UCSD-AML1 (cell line): Measurements from ENCODE around the gene MRPS27.
"Not testable (repeated sequence)": the region's sequence is repeated elsewhere in the genome, so short reads cannot be mapped to it uniquely, and the experiment has no call there.

Experiments used
- DNase-seq: peaks from one replicate; lab custom pipeline; 2025; ENCODE audit not compliant: unreplicated experiment; lab: John Stamatoyannopoulos, UW

MRPS27 gene

DNA sequence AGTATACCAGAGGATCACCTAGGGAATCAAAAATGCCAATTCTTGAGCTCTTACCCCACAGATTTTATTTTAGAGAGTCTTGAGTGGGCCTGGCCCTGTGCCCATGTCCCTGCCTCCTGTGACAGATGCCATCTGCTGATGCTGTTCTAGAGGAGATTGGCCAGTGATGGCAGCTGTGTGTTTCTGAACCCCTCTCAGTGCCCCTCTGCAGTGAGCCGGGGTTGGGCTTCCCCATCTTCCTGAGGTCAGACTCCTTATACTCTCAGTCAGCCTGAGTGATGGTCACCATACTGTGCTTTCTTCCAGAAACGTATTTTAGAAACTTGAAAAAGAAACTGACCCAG lies 6.2 kb upstream of the MRPS27 start:
- DNase-seq, result no peak

DNA sequence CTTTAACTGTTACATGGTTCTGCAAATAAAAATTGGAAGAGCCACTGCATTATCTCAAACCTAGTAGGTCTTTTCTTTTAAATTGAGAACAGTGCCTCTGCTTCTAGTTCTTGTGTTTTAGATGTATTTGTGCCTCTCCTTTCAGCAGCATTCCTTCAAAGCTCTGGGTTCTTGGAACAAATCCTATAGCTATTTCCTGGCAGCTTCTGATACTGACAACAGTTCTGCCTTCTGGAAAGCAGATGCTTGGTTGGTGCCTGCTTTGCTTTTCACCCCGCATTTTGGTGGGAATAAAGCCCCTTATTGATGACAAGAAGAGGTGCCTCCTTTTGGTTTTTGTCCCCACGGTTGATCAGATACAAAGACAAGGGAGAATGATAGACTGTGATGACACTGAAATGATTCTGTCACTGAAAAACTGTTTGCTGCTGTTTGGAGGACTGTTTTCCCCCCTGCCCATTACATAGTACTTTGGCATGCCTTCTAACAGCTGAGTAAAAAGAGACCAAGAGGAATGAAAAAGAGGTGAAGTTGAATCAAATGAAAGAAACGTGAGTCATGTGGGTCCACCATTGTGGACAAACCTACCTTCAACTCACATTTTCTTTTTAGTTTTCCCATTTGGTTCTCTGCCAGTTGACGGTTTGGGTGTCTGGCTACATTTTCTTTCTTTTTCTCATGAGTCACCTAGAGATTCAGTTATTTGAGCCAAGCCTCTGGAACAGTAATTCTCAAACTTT lies 5.7 kb upstream of the MRPS27 start:
- DNase-seq, result no peak

DNA sequence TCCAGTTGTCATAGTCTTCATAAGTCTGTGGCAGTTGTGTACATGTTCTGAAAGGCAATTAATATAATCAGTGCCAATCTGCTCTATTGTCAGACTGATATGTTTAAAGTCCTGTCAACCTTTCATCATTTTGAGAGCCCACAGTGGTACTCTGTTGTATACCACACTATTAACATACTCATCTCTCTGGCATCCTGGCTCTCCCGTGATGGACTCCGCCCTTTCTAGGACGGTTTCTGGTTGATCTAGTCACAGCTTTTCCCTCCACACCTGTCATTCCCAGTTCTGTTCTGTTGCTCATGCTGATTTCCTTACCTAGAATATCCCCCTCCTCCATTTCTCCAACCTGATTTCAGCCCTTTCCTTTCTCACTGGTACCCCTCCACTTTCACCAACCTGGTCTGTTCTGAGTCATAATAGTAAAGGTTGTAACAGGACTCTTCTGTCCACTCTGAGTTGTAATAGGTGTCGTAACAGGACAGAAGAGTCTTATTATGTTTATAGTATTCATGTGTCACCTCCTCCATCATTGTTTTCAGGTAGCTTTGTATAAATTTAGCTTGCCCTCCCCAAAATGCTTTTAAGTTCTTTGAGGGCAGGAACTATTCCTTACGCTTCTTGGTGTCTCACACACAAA lies 4.3 kb upstream of the MRPS27 start:
- DNase-seq, result no peak

DNA sequence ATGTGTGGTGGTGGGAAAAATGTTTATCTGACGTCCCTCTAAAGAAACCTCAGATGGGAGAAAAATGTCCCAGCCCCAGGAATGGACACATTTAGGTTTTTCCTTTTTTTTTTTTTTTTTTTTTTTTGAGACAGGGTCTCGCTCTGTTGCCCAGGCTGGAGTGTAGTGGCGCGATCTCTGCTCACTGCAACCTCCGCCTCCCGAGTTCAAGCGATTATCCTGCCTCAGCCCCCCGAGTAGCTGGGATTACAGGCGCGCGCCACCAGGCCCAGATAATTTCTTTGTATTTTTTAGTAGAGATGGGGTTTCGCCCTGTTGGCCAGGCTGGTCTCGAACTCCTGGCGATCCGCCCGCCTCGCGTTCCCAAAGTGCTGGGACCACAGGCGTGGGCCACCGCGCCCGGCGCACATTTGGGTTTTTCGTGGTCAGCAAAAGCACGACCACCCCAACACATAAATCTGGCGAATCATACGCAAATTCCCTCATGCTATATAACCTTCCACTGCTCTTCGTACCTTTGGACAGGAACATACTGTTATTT lies 535 bp downstream of the MRPS27 start:
- peak; percentile 58 for DNase-seq

DNA sequence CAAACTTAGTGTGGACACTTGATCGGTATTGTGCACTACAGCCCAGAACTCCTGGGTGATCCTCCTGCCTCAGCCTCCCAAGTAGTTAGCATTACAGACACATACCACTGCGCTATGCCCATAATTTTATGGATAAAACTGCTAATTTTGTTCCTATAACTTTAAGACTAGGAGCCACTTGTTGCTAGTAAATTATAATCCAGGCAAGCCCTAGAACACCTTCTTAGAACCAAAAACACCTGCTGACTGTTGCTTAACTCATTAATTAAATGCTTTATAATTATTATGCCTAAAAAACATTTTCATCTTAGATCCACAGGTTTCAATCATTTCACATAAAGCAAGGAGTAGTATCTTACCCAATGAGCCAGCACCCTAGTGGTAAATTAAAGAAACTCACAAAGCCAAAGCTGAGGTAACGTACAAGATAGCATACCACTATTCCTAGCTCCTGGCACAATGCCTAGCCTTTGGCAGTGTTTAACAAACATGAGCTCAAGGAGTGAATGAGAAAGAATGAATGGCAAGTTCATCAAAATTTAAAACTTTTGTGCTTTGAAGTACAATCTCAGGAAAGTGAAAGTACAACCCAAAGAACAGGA lies 5.4 kb downstream of the MRPS27 start:
- no peak for DNase-seq

DNA sequence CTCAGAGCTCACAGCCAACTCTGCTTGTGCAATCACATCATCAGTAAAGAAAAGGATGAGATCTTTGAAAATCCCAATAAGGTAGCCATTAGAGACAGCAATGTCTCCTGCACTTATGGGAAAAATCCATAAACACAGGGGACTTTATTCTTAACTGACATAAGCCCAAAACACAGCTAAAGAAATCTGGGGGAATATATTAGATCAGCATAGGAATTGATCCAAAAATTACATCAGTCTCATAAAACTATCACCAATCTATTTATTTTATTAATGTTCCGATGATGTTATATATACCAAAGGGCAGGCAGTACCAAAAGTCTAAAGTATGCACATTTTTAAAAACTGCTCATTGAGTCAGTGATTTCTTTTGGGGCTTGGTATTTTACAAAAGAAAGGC lies 6.9 kb downstream of the MRPS27 start:
- no peak for DNase-seq

DNA sequence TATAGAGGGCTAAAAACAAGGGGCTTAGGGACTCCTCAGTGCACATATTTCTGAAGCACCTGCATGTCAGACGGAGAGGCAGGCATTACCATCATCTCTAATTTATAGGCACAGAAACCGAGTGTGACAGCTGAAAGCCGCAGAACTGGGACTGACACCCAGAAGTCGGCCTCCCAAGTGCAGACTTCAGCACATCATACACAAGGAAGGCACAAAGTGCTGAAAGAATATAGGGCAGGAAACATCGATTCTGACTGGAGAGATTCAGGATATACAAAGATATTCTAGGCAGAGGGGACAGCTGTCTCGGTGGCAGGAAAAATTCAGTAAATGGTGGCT lies 11.2 kb downstream of the MRPS27 start:
- DNase-seq, result no peak

DNA sequence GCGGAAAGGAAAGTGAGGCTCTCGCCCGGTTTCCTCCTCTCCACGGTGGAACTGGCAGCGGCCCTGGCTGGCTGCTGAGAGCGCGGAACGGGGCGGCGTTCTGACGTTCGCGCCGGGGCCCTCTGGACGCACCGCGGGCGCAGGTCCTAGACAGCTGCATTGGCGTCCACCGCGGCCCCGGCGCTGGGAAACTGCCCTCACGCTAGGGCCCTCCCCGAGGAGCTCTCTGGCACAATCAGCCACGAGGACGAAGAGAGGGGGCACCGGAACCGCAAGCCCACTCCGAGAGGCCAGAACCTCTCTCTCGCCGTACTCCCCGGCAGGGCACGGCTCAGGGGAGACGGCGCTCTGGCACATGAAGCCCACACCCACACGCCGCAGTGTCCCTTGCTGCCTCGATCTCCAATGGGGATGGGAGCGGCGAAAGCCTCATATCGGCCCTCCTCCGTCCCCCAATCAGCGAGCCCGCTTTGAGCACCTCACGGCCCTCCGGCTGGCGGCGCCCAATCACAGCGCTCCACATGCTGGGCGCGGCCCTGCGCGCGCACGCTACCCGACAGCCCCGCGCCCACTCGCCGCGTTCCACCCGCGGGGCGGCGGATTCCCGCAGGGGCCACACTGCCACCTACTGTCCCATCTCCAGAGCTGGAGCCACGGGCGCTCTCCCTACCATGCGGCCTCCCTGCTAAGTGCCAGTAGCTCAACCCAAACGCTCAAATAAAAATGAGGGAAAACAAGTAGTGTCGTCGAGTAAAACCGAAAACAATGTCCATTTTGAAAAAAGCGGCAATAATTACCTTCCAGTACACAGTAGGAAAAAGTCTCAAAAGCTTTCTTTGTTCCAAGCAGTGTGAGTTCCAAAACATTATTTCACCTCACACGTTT lies 11.8 kb downstream of the MRPS27 start:
- peak; percentile 98 for DNase-seq

DNA sequence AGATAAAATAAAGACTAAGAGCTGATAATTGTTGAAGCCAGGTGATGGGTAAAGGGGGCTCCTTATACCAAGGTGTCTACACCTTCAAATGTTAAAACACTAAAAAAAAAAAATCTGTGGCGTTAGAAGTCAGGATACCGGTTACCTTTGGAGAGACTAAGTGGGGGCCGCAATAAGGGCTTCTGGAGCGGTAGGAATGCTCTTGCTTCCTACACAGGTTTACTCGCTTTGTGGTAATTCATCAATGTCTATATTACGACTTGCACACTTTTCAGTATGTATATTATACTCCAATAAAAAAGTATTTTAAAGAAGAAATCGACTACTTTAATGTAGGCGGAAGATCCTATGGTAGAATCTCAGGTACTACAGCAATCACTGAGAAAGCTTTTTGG lies 12.5 kb downstream of the MRPS27 start:
- no peak for DNase-seq

DNA sequence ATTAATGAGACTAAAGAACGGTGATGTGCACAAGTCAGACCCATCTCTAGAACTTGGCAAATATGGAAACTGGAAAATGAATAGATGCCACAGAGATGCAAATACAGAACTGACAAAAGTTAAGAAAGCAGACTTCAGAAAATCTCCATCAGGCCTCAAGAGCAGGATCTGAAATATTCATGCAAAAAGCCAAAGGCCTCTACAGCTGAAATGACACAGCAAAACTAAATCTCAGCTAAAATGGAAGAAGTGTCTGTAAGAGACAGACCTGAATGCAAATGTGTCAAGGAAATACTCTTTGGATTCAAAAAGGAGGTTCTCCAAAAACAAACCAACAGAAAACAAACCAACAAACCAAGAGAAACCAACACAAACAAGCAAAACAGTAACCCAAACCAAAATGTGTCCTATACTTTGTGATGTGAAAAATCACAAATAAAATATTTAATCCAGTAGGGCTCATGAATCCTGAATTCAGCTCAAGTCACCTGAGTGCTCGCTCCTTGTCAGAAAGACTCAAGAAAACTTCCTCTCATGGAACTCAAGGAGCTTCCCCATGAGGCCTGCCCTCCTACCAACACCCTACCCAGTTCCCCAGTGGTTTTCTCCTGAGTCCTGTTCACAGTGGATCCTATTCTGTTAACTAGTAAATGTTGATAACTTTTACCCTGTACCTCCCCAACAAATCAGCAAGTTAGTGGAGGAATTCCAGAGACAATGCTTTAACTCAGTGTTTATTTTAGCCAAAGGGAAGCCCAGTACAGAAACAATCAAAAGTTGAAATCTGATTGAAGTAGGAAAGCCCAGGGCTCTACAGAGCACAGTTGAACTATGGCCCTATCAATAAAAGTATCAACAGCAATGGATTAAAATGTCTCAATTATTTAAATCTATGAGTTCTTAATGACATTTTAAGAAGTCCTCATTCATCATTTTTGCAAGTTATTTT lies 14.6 kb downstream of the MRPS27 start:
- no peak for DNase-seq

DNA sequence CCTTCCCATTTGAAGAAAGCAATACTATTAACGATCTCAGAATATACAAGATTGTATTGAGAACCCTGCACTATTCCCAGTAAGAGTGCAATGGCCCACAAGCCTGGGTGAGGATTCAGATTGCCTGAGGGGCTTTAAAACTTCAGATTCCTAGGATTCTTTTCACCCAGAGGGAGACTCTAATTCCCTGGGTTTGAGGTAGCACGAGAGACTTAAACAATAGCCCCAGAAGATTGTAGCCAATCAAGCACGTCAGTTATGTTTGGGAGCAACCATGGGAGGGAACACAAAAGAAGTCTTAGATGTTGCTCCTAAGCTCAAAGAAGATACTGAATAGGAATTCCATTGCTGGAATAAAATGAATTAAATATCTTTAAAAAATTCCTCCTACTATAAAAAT lies 17.9 kb downstream of the MRPS27 start:
- DNase-seq, result no peak

DNA sequence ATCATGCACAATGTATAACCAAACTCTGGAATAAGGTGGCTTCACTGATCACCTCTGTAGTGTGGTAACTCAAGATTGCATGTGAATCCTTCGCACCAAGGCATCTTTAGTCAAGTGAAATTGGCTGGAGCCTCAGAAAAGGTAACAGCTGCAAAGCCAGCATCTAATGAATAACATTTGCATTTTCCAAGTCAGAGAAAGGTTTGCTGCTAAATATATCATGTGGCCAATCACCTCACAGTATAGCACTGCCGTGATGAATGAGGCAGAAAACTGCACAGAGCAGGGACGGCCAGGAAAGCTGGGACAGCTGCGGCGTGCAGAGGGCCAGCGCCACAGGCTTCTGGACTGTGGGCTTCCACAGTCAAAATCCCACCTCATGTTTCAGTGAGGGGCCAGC lies 18.5 kb downstream of the MRPS27 start:
- no peak for DNase-seq

DNA sequence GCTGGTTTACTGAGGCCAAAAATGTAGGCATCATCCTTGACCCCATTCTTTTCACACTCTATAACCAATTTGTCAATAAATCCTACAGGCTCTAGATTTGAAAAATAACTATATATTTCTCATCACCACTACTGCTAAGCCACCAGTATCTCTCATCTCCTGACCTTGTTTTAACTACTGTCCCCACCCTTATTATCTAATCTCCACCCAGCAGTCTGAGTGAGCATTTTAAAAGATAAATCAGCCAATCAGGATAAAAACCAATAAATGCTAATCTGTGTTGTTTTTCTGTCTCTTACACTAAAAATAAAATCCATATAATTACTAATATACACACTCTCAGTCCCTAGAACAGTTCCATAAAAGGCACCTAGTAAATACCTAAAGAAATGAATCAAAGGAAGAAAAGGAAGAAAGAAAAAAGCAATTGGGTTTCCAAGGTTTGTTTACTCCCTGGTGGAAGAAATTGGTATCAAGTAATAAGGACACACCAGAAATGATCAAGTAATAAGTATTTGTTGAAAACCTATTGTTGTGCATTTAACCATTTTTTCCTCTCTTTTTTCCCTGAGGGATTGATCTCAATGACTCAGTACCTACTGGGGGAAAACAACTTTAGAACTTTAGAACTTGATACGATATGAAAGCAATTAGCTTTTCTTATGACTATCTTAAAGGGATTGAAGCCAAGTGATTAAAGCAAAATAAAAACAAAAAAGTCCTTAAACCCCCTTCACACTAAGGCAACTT lies 19.3 kb downstream of the MRPS27 start:
- no peak for DNase-seq

DNA sequence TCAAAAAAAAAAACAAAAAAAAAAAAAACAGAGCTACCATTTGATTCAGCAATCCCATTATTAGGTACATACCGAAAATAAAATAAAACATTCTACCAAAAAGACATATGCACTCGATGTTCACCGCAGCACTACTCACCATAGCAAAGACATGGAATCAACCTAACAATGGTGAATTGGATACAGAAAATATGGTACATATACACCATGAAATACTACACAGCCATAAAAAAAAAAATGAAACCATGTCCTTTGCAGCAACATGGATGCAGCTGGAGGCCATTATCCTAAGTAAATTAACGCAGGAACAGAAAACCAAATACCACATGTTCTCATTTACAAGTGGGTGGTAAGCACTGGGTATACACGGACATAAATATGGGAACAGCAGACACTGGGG lies 21.3 kb downstream of the MRPS27 start:
- no peak for DNase-seq

DNA sequence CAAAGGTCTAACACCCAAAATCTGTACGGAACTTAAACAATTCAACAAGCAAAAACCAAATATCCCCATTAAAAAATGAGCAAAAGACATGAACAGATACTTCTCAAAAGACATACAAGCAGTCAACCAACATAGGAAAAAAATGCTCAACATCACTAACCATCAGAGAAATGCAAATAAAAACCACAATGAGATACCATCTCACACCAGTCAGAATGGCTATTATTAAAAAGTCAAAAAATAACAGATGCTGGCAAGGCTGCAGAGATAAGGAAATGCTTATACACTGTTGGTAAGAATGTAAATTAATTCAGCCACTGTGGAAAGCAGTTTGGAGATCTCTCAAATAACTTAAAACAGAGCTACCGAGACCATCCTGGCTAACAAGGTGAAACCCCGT lies 21.9 kb downstream of the MRPS27 start:
- not testable (repeated sequence) for DNase-seq

DNA sequence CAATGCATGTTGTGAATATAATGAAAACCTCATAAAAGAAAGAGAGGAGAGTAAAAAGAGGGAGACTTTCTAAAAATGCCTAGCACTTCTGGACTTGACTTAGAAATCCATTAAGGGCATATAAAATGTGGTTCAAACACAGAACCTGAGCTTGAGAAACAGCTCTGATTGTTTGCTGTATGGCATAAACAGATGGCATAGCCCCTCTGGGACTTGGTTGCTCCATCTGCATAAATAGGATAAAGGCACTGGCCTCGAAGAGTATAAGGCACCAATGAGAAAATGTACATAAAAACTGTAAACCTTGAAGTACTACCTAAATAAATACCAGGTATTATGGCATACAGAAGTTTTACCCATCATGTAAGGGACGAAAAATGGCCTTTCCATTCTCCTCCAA lies 23.8 kb downstream of the MRPS27 start:
- no peak for DNase-seq

DNA sequence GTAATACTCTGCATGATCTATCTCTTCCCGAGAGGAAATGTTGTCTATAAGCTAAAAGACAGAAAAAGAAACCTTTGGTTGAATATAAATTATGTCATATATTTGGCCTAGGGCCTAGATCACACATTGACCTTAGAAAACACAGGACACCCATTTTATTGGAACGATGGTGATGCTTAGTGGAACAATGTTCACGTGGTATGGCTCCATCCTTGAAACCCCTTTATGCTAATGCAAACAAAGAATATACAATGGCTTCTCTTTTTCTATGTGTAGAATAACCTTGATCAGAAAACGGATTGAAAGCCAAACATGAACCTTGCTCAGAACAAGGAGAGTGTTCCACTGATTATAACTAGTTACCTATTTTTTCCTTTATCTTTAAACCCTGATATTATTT lies 24.5 kb downstream of the MRPS27 start:
- no peak for DNase-seq

DNA sequence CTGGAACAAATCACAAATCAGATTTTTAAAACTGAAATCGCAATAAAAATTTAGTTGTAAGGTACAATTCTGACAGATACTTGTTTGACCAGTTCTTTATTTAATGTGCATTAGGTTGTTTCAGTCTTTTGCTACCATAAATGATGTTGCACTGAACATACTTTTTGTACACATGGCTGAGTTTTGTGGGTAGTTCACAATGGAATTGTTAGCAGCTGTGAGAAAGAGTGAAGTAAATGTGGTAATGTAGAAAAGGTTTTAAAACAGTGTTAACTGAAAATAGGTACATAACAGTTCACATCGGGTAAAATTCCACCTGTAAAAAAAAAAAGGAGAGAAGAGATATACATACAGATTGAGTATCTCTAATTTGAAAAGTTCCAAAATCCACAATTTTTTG lies 25.6 kb downstream of the MRPS27 start:
- DNase-seq, result no peak

DNA sequence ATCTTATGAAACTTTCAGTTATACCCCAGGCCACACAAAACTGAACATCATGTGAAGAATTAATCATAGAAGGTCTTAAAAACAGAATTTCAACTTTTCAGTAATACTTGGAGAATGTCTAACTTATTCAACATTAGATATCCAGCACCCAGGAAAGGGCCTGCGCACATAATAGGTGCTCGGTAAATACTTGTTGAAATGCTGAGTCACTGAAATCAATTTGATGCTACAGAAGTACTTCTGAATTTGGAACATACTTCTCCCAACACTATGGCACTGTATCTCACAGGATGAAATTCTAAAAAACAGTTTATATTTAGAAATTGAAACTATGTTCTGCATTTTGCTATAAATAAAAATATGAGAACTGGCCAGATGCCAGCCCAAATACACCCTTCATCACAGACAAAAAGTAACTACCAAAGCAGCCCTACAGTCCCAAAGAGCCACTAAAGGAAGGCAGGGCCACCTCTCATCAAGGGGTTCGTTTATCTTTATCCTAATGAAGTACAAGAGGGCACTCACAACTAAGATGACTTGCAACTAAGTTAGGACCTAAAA lies 26.5 kb downstream of the MRPS27 start:
- no peak for DNase-seq
